ENCODE data around the gene C14orf180.

Gene C14orf180

GRCh38 chr14:104595911-104596450, 16.4 kb downstream of the C14orf180 start:
- no peak for DNase-seq

GRCh38 chr14:104596451-104596918, 16.9 kb downstream of the C14orf180 start:
- no peak for DNase-seq

DNA sequence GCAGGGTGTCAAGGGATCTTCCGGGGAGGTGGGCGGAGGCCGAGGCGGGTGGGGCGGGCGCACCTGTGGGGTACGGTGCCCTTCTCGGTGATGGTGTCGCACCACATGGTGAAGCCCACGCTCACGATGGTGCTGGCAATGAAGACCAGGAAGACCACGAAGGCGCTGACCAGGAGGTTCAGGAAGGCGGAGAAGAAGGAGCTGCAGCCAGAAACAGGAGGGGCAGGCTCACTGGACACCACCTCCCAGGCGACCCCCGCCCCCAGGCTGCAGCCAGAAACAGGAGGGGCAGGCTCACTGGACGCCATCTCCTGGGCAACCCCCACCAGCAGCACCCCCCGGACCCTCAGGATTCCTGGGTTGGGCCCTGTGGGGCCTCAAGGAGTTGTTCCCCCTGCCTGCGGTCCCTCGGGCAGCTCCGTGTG, 17.4 kb downstream of the C14orf180 start:
- DNase-seq: no peak

GRCh38 chr14:104597576-104597975, 18.0 kb downstream of the C14orf180 start:
- no peak for DNase-seq

GRCh38 chr14:104598039-104598909, 18.7 kb downstream of the C14orf180 start:
- no peak for DNase-seq

GRCh38 chr14:104598910-104599273, 19.3 kb downstream of the C14orf180 start:
- no peak for DNase-seq

DNA sequence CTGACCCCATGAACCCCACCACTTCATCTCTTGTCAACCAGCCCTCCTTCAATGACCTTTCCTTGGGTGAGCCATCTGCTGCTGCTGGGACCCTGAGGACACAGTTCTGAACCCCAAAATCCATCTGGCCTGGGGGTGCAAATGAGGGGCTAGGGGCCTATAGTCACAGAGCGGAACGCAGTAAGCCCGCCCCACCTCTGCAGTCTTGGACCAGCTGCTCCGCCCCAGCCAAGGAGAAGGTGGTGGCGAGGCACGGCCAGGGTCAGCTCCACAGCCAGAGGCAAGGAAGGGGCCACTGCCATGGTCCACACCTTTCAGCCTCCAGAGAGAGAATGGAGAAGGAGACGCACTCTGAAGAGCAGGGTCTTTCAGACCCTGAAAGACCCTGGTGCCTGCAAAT, 19.9 kb downstream of the C14orf180 start:
- DNase-seq: no peak

- DNase-seq: no peak
Measured at GRCh38 chr14:104600141-104600643, 20.6 kb downstream of the C14orf180 start.

GRCh38 chr14:104600805-104601204, 21.2 kb downstream of the C14orf180 start:
- DNase-seq: no peak

DNA sequence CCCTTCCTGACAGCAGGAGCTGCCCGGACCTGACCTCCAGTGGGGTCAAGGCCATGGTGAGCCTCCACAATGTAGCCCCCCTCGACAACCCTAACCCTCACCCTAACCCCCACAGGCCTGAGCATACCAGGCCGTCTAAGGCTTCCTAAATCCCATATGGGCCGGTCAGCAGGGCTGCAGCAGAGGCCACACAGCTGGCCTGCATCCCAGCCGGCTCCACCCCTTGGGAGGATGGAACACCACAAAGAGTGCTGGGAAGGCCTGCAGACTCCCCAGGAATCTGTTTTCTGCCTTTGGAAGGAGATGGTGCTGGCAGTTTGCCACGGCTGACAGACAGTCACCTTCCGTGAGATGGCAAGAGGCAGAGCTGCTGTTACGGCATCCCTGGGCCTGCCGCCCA, 22.2 kb downstream of the C14orf180 start:
- peak; percentile 78 for DNase-seq

- no peak for DNase-seq
Measured at GRCh38 chr14:104602315-104602932, 22.9 kb downstream of the C14orf180 start.

DNA sequence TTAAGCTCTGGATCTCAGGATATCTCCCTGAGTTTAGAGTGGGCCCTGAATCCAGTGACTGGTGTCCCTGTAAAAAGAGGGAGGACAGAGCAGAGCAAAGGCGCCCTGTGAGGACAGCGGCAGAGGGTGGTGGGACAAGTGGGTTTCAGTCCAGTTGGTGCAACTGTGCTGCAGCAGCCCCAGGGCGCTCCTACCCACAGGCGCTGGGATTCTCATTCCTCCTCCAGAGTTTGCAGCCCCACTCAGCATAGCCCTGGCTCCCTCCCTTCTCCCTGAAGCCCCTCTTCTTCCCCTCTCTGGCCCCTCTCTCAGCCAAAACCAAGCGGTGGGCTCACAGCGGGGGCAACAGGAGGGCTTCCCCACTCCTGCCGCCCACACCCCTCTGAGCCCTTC, 23.4 kb downstream of the C14orf180 start:
- DNase-seq: no peak

DNA sequence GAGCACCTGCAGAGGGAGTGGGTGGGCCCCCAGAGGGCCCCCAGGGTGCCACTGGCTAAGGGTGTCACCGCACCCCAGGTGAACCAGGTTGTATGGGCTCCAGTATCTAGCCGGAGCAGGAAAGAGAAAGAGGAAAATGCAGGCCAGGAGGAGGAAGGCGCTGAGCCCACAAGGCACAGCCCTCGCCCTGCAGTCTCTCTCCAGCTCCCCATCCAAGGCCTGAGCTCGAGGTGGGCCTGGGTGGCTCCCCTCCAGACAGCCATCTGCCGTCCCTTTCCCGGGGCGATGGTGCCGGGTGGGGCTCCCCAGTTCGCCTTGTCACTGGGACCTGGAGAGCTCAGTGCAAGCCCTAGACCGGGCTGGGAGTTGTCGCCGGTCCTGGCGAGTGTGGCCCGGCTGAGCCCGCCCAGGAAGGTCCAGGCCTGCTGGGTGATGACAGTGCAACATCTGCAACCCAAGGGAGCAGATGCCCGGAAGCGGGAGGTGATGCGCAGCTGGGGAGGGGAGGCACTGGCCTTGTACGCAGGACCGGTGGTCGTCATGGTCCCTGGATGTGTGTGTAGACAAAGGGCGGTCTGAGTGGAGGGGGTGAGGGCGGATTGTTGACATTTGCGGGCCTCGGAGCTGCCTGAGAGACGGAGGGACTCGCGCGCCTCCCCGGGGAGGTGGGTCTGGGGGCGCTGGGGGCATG, 24.3 kb downstream of the C14orf180 start:
- peak; percentile 70 for DNase-seq

DNA sequence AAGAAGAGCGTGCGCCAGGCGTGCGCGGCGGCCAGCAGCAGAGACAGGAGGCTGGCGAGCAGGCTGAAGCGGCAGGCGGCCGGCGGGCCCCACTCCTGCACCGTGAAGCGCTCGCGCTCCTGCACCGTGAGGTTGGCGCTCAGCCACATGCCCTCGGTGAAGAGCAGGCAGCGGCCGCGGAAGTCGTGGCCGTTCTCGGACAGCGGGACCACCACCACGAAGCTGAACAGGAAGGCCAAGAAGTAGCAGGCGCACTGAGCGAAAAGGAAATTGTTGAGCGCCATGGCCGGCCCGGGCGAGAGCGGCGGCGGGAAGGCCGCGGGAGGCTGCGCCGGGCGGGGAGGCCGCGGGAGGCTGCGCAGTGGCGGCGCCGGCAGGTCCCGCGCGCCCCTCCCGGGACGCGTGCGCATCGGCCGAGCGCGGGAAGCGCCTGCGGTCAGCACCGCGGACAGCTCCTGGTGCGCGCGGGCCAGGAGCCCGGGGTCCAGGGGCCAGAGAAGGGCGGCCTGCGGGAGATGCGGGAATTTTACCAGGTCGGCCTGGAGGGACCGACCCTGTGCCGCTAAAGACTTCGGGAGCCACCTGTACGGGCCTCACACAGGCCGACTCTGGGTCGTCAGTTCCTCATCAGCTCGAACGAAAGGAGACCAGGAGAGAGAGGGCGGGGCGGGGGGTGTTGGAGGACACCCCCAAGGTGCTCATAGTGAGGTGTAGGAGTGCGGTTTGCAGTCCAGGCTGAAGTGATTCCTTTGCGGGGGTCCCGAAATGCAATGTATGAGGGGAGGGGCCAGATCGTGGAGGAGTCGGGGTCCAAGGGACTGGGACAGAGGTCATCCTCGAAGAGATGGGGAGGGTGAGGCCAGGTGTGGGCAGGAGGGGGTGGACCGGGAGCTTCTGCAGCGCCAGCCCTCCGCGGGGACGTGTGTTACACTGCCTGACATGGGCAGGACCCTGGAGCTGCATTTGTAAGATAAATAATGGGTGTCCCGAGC, 25.2 kb downstream of the C14orf180 start, which contains the start of gene TMEM179:
TMEM179 (minus strand) TSS at position 315 of the 992 bp plus-strand sequence; CDS start at position 284, 31 bp downstream.
- peak; percentile 45 for DNase-seq

DNA sequence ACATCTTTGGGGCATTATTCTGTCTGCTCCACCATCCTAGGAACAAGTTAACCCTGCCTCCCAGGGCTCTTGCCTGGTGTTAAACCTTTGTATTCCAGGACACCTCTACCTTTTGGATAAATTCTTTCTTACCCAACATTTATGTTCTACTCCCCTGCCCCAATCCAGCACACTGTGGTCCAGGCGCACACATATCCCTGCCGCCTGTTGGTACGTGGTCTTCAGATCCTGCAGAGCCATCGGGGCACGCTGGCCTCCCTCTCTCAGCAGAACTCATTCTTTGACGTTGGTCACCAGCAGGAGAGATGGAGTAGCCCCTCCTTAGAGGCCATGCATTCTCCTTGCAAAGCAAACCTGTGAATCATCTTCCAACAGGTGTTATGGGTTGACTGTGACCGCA, 30.1 kb downstream of the C14orf180 start:
- DNase-seq: no peak

DNA sequence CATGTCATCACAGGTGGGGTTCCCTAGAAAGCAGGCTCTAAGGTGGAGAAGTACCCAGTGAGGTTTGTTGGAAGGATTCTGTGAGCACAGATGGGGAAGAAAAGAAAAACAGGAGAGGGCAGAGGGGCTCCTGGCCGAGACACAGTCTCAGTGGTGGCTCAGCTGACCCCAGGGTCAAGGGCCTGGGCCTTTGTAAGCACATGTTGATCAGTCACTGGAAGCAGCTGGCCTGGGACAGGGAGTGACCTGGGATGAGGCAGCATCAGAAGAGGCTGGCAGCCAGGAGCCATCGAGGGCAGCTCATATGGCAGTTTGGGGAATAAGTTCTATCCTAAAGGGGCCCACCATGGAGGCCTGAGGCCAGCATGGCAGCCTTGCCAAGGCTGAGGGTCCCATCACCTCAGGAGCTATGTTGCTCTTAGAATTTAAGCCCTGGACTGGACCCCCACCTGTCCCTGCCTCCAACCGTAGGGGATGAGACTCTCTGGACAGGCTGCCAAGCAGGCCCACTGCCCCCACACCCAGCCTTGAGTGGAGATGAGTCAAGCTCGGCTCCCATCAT, 31.3 kb downstream of the C14orf180 start:
- no peak for DNase-seq

- no peak for DNase-seq
Measured at GRCh38 chr14:104611881-104612280, 32.3 kb downstream of the C14orf180 start.

DNA sequence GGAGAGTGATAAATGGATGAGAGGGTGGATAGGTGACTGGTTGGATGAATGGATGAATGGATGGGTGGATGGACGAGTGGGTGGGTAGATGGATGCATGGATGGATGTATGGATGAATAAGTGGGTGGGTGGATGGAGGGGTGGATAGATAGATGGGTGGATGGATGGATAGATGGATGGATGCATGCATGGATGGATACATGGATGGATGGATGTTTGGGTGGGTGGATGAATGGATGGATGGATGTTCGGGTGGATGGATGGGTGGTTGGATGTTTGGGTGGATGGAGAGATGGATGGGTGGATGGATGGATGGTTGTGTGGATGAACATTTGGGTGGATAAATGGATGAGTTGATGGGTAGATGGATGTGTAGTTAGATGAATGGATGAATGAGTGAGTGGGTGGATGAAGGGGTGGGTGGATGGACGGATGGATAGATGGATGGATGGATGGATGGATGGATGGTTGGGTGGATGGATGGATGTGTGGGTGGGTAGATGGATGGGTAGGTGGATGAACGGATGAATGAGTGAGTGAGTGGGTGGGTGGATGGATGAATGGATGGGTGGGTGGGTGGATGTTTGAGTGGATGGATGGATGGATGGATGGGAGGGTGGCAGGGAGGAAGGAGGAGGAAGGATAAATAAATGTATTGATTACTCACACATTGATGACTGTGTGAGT, 34.7 kb downstream of the C14orf180 start:
- DNase-seq: no peak

- DNase-seq: no peak
Measured at GRCh38 chr14:104624939-104625338, 45.4 kb downstream of the C14orf180 start.

DNA sequence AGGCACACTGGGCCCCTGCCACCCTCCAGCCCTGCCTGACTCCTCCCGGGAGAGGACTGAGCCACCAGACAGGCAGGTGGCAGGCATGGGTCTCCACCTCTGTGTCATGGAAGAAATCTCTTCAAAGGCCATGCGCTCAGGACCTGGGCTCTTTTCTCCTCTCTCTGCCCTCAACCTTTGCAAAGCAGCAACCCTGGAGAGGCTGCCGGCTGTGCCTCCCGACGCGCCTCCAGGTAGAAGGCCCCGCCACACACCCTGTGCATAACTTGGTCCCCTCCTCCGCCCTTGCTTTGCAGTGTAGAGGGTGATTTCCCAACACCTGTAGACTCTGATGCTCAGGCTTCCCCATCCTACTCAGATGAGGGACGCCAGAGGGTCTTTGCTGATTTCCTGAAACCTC, 53.2 kb downstream of the C14orf180 start:
- DNase-seq: no peak

Data from NCI-H2171 treated with DMSO at 0.1 percent for 48 hours (cell line).